Middle frontal gyrus (tissue), 1 donor: Measurements from ENCODE around the gene SIX3.

Source experiments
- DNase-seq: peaks from one replicate; pipeline ENCODE4 v3.0.0-alpha.2; 2015; ENCODE audit warnings: low spot score; ENCODE audit errors: extremely low spot score

SIX3 gene

DNA sequence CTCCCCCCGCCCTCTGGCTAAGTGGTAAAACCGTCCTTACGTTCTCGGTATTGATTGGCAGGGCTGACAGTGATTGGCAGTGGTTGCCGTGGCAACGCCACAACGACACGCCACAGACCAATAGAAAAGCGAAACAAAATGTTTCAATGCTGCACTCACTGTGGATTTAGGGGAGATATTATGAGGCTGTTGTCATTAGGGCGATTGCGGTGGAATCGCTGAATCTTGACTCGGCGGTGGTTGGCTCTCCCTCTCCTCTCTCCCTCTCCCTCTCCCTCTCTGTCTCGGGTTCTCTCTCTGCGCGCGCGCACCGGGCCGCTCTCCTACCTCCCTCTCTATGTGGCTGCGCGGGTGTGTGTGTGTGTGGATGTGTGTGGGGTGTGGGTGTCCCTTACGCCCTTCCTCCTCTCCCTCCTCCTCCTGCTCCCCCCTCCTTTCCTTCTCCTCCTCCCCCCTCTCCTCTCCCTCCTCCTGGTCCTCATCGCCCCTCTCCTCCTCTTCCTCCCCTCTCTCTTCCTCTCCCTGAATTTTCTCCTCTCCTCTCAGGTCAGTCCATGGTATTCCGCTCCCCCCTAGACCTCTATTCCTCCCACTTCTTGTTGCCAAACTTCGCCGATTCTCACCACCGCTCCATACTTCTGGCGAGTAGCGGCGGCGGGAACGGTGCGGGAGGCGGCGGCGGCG is at the start of gene SIX3:
Gene SIX3, plus strand, starts transcription at position 152 of the 684 bp plus-strand sequence. Its CDS starts 403 bp downstream, at position 555.
- DNase-seq, result no peak

DNA sequence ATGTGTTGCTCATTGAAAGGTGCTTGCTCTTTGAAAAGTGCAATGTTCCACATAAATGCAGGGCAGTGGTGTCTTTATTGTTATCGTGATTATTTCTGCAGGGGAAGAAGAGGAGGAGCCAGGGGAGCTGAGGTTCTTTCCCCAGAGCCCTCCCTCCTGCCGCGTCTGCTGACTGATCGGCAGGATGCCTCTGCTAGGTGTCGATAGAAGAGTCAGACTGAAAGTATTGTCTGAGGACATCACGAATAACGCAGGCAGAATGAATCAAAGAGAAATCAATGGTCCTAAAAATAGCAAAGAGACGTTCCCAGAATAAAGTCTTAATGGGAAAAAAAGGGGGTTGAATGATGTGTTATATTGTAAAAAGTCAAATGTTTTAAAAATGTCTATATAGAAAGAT is 47.4 kb upstream of the SIX3 start:
- DNase-seq, result no peak

GRCh38 chr2:44895061-44895460 is 46.4 kb upstream of the SIX3 start:
- no peak for DNase-seq

- DNase-seq, result no peak
Observed at GRCh38 chr2:44897406-44897805, 44.1 kb upstream of the SIX3 start.

DNA sequence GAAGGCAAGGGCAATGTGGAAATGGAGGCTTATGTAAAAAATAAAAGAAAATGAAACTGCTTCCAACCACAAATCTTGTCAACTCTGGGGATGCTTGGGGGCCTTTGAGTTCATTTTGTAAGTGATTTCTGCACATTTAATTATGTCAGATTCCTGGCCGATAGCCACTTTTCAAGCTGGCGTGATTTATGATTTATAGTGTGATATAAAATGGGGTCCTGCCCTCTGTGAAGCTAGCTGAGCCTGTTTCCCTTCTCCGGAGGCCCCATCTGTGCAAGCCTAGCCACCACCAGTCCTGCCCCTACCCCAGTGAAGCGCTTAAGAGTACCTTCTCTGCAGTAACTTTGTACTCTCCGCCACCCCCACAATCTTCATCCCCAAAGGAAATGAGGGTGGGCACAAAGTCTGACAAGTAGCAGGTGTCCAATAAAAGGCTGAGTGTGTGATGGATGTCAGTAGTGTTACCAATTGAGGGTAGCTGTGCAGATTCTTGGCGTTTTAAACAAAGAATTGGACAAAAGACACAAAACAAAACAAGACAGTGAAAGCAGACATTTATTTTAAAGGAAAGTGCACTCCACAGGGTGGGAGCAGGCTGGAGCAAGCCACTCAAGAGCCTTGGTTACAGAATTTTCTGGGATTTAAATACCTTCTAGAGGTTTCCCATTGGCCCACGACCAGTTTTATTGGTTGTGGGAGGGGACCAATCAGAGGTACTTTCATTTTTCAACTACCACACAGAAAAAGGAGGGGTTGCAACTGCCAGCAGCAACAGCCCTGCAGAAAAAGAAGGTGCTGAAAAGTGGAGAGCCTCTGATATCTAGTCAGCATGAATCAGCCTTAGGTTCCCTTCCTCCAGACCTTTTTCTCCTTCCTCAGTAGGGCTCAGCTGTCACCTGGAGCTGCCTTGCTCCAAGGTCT is 39.0 kb upstream of the SIX3 start:
- DNase-seq, result no peak

DNA sequence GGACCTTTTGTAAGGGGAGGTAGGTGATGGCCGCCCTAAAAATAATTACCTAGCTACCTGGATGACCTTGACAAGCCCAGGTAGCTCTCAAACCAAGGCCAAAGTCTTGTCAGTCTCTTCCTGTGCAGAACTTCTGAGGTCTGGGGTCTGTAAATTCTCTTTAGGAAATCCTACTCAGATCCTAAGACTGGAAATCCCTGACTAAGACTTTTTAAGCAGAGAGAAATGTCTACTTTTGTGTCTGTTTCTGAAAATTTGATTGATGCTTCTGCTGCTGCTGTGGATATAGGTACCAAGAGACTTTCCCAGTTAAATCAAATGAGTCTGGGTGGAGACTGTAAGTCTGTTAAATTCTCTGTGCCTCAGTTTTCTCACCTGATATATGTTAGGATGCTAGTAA is 36.9 kb upstream of the SIX3 start:
- no peak for DNase-seq

DNA sequence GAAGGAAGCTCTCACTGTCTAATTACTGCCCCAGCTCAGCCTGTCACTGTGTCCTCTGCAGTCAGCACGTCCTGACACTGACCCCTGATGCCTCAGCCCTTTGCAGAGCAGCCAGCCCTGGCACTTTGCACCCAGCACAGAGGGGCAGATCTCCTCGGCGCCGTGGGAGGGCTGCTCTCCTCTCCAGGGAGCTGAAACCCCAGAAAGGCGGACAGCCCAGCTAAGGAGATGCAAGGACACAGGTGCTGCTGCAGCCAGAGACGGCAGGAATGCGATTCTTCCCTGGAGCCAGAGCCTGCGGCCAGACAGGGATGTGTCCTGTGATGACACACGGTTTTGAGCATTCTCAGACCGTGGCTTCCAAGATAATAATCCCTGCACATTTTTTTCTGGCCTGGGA is 34.5 kb upstream of the SIX3 start:
- no peak for DNase-seq

- no peak for DNase-seq
Observed at GRCh38 chr2:44909831-44910230, 31.7 kb upstream of the SIX3 start.

GRCh38 chr2:44912660-44913059 is 28.8 kb upstream of the SIX3 start:
- DNase-seq, result no peak

- no peak for DNase-seq
Observed at GRCh38 chr2:44916291-44916690, 25.2 kb upstream of the SIX3 start.

- DNase-seq, result no peak
Observed at GRCh38 chr2:44918095-44918775, 23.3 kb upstream of the SIX3 start.

DNA sequence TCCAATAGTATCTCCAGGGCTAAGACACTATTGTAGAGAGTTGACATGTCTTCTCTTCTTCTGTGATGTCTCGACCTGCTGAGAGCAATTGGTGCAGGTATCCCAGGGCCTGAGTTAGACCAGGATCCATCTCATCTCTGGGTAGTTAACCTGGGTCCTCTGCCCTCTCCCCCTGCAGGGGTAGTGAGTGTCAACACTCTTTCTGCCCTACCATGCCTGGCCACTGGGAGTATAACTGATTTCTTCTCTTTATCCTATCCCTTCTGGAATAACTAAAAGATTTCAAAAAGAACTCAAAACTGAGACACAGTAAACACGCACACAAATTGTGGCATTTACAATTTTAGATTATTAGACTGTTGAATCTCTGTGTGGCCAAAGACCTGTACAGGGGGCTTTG is 20.8 kb upstream of the SIX3 start:
- DNase-seq, result no peak

GRCh38 chr2:44922776-44923175 is 18.7 kb upstream of the SIX3 start:
- DNase-seq, result no peak

DNA sequence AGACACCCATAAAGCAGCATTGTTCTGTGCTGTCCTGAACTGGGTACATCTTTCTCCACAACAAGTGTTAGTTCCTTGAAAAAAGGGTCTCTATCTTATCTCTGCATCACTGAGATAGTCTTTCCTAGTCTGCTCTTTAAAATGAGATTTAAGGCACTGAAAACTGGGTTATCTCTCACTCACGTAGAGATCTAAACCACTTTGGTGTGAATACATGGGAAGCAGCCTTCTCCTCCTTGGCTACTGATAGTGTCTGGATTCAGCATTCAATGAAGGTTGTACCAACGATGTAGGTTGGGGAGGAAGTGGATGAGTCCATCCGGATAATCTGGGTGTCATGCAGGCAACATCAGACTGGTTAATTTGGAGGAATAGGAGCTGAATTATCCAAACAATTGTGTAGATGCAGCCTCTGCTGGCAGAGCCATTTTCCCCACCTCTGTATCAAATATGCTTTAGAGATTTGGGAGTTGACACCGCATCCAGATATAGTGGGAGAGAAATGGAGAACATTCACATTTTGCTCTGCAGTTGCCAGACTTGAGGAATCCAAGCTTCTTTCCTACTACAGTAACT is 15.9 kb upstream of the SIX3 start:
- no peak for DNase-seq

DNA sequence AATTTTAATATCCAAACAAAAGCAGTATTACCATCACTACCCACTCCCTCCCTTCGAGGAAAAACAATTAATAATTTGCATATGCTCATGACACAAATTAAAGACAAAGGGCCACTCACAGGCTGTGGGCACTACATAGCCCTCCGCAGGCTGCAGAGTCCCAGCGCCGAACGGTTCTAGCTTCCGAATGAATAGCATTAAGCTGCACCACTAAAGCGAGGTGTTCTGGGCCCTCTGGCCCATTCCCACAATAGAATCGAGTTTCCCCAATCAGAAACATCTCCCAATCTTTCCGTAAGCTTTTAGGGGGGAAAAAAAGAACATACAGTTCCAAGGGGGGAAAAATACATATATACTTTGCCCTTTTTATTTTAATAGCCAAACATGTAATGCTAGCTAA is 14.5 kb upstream of the SIX3 start:
- DNase-seq, result no peak

DNA sequence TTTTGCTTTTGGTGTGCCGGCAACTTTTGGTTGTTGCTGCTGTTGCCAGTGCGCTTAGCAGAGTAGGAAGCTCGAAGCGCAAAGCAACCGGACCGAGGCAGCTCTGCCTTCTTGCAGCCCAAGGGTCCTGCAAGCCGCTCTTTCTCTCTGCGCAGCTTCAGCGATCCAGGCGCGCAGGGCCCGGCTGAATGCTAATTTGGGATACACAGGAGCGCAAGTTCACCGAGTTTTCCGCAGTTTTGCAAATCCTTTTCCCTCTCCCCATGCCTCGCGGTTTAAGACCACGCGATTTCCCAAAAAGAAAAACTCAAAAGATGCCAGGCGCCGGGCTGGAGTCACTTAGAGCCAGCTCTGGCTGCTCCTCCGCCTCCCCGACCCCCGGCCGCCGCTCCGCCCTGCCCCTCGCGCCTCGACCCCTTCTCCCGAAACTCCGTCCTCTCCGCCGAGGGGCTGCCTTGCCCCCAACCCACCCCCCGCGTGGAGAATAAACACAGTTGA is 13.5 kb upstream of the SIX3 start:
- no peak for DNase-seq

GRCh38 chr2:44928483-44929158 is 12.9 kb upstream of the SIX3 start:
- no peak for DNase-seq

GRCh38 chr2:44929159-44929734 is 12.3 kb upstream of the SIX3 start:
- DNase-seq, result no peak

DNA sequence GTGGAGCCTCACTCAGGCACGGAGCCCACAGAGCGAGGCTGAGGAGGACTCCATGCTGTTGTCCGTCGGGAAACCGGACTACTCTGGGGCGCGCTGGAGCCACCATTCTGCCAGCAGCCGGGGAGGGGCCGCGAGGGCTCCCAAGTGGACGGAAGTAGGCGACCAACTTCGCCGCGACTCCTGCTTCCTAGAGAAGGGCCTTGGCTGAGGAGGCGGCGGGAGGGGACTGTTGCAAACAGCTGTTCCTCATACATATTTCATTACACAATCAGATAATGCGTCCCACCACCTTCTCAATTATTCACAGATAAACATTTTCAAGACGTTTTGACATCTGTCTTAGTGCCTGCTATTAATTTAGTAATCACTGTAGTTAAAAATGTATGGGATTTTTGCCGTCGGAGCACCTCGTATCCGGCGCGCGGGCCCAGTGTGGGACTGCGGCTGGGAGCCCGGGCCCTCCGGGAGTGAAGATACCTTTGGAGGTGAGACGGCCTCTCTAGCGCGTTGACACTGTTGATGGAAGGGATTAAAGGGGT is 11.7 kb upstream of the SIX3 start:
- no peak for DNase-seq
